Activated T-cell treated with anti-CD3 and anti-CD28 coated beads, Interleukin-2, amount 50 U/mL, for 4 hours (primary cell): ENCODE data around the gene PRPSAP2. TPM values are rescaled to one million over a fixed set of nuclear protein-coding genes. Genes with fewer than 3 reads are reported as not detected.

ENCODE experiments used
- ATAC-seq, 2 donors: fragments of 200-7000 bp; cut with Tn5 transposase; one replicate each; pipeline ENCODE4 v1.10.0; 2021
- DNase-seq: peaks from one replicate; pipeline ENCODE4 v3.0.0-alpha.2; 2020
- H3K27me3 Mint-ChIP-seq: one replicate; pipeline ENCODE4 v1.8.0; 2021; ENCODE audit warnings: low read depth, mixed read lengths
- H3K36me3 Mint-ChIP-seq: one replicate; pipeline ENCODE4 v1.8.0; 2022; ENCODE audit warnings: mixed read lengths; ENCODE audit not compliant: insufficient read depth
- H3K4me1 Mint-ChIP-seq: one replicate; pipeline ENCODE4 v1.8.0; 2021; ENCODE audit warnings: low read depth, mixed read lengths
- H3K4me3 Mint-ChIP-seq: one replicate; pipeline ENCODE4 v1.8.0; 2021; ENCODE audit warnings: mild to moderate bottlenecking, moderate library complexity, mixed read lengths
- H3K9me3 Mint-ChIP-seq: one replicate; pipeline ENCODE4 v1.8.0; 2021; ENCODE audit warnings: mixed read lengths
- total RNA-seq, 3 donors: library from RNA; stranded (reverse); gene quantifications; one replicate each; pipeline ENCODE4 v1.2.1, GENCODE V29; 2021

Gene PRPSAP2
- total RNA-seq, 3 donors from 2014 or later = 41.6 to 50.4 (median 47.5) TPM

DNA sequence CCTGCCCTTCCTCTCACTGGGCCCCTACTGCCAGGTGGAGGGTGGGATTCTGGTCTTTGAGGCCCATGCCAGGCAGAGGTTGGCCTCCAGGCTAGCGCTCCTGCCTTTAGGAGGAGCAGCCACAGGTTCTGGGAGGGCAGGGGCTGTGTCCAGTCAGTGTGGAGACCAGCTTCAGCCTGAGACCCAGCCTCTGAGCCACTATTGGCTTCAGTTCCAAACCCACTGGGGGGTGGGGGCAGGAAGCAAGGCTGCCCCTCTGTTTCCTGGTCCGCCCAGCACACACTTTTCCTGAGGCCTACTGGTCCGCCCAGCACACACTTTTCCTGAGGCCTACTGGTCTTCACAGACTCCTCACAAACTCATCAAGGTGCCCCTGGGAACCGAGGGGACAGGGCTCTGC lies 110.4 kb downstream of the PRPSAP2 start:
- Mint-ChIP-seq H3K4me3 (no peak overlapping the region), H3K27me3 (no peaks in the 10 kb centered on the region), H3K36me3 (peaks cover 1% of the 10 kb centered on the region), H3K9me3 (no peaks in the 10 kb centered on the region), H3K4me1 (peaks cover 1% of the 10 kb centered on the region)
- ATAC-seq (no peak), DNase-seq (no peak)

DNA sequence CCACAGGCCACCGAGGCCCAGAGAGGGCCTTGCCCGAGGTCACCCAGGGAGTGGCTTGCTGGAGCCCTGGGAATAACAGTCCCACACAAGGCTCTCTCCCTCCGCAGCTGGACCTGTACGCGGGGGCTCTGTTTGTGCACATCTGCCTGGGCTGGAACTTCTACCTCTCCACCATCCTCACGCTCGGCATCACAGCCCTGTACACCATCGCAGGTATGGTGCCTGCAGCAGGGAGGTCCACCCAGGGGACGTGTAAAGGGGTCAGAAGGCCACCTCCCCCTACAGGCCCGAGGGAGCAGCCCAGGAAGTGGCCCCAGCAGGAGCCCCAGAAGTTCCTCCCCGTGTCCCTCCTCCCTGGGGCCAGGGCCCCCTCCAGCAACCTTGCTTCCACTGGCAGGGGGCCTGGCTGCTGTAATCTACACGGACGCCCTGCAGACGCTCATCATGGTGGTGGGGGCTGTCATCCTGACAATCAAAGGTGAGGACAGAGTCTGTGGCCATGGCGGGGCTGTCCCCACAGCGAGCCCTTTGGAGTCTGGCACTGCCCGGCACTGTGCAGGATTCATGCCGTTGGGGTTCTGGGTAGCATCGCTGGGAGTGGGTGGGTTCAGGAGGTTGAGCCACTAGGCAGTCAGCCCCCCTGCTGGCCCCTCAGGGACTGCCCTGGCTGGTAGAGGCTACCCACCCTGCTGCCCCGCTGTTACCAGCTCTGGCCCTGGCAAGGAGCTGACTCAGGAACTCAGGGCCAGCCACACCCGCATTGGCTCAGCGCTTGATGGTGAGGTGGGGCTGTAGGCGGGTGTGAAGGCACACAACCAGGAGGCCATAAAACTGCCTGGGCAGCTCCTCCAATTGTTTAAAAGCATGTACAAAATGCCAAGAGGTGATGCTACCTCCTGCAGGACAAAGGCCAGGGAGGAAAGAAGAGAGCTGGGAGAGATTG lies 111.3 kb downstream of the PRPSAP2 start:
- ATAC-seq (peak in 1 of 2 donors; percentile 39), DNase-seq (no peak)
- Mint-ChIP-seq H3K27me3 (no peaks in the 10 kb centered on the region), H3K4me3 (no peak overlapping the region), H3K4me1 (peaks cover 1% of the 10 kb centered on the region), H3K9me3 (no peaks in the 10 kb centered on the region), H3K36me3 (peaks cover 1% of the 10 kb centered on the region)

DNA sequence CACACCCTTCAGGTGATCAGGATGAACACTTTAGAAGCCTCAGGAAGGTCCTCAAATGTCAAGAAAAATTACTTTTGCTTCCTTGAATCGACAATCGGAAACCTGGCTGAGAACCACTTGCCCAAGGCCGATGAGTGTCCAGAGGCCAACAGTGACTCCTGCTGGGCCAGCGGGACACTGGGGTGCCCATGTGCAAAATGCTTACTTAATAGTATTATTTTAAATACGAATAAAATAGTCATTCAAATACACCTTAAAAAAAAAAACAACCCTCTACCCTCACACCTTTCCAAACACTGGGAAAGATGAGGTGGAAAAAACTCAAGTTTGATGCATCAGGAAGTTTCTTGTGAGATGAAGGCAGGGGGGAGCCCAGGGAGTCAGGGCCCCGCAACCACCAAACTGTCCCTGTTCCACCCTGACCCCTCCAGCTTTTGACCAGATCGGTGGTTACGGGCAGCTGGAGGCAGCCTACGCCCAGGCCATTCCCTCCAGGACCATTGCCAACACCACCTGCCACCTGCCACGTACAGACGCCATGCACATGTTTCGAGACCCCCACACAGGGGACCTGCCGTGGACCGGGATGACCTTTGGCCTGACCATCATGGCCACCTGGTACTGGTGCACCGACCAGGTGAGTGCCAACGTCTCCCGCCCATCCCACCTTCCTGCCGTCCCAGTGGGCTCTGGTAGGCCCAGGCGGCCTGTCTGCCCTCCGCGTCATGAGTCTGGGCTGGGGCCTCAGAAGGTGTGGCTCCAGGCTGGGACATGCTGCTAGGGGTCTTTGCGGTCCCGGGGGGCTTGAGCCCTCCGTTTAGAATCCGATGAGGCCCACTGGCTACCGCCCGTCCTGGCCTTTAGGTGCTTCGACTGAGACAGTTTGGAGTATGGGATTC lies 112.9 kb downstream of the PRPSAP2 start:
- Mint-ChIP-seq H3K4me1 (peaks cover 6% of the 10 kb centered on the region), H3K4me3 (no peak overlapping the region), H3K27me3 (no peaks in the 10 kb centered on the region), H3K9me3 (no peaks in the 10 kb centered on the region), H3K36me3 (peaks cover 1% of the 10 kb centered on the region)
- DNase-seq (no peak), ATAC-seq (no peak)

DNA sequence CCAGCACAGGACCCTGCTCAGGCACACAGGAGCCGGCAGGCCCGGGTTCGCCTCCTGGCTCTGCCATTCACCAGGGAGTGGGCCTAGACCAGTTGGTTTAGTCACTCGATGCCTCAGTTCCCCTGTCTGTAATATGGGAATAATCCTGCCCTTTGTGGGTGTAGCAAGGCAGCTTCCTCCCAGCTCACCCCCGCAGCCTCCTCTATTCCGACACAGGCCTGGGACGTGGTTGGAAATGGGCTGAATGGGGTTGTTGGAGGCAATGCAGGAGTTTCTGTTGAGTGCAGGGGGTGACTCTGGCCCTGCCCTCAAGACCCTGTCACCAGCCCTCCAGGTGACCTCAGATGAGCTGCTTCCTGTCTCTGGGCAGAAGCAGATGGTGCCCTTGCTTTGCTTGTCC lies 113.9 kb downstream of the PRPSAP2 start:
- no peak for DNase-seq
- Mint-ChIP-seq H3K4me3 (no peak overlapping the region), H3K27me3 (no peaks in the 10 kb centered on the region), H3K36me3 (peaks cover 1% of the 10 kb centered on the region), H3K9me3 (no peaks in the 10 kb centered on the region), H3K4me1 (peaks cover 6% of the 10 kb centered on the region)
- no peak for ATAC-seq

DNA sequence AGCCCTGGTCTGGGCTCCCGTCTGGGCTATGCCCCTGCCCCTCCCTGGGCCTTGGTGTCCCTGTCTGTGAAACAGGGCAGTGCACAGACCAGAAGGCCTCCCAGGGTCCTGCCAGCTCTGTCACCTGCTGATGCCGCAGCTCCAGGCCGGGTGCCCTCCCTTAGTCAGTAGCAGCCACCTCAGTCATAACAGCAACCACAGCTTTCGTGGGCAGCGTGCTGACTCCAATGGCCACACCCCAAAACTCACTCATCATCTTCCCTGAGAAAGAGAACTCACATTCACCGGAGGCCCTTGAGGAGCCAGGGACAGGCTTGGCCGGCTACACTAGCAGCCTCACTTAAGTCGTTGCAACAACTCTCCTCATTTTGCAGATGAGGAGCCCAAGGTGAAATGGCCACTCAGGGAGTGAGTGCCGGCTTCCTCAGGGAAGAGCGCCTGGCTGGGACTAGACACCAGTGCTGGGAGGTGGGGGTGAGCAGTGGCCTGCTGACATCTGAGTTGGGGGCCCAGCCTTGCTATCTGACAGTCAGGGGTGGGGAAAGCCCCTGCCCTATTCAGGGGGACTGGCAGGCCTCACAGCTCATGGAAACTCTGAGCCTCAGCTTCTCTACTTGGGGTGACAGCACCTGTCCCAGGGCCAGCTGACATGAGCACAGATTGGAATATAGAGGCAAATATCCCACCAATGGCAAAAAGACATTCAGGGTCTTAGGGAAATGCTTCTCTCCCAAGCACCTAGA lies 116.6 kb downstream of the PRPSAP2 start:
- DNase-seq (no peak), ATAC-seq (peak; percentile 55 to 62)
- H3K27me3 Mint-ChIP-seq = no peaks in the 10 kb centered on the region
- no peaks in the 10 kb centered on the region for H3K9me3 Mint-ChIP-seq
- H3K36me3 Mint-ChIP-seq = peaks cover 11% of the 10 kb centered on the region
- H3K4me1 Mint-ChIP-seq = peaks cover 6% of the 10 kb centered on the region
- H3K4me3 Mint-ChIP-seq = no peak overlapping the region

DNA sequence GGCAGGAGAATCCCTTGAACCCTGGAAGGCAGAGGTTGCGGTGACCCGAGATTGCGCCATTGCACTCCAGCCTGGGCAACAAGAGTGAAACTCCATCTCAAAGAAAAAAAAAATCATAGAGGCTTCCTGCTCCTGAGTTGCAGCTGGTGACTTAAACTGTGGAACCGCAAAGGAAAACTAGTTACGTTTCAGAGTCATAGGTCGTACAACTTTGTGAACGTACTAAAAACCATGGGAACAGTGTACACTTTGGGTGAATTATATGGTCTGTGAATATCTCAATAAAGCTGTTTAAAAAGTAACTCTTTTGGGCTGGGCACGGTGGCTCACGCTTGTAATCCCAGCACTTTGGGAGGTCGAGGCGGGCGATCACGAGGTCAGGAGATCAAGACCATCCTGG lies 117.7 kb downstream of the PRPSAP2 start:
- no peaks in the 10 kb centered on the region for H3K27me3 Mint-ChIP-seq
- ATAC-seq (no peak), DNase-seq (no peak)

DNA sequence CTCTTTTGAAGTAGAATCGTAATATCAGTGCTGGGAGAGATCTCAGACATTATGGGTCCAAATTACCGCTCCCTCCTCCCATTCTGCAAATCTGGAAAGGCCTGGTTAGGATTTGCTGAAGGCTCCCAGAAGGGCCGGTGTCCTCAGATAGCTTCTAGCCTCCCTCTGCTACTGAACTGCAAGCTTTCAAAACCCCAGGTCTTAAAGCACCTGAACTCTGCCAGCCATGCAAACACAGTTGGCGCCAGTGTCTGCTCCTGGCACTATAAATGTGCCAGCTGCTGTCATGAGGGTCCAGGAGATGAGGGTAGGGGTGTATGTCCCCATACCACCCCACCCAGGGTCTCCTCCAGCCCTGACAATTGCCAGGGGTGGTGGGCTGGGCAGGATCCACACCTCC lies 118.3 kb downstream of the PRPSAP2 start:
- ATAC-seq = no peak
- Mint-ChIP-seq H3K4me3 (no peak overlapping the region), H3K27me3 (no peaks in the 10 kb centered on the region), H3K9me3 (no peaks in the 10 kb centered on the region), H3K4me1 (peaks cover 5% of the 10 kb centered on the region), H3K36me3 (peaks cover 10% of the 10 kb centered on the region)
- DNase-seq = no peak

More for the DNA sequence above, 117.7 kb downstream of the PRPSAP2 start:
- H3K4me3 Mint-ChIP-seq = no peak overlapping the region
- H3K9me3 Mint-ChIP-seq = no peaks in the 10 kb centered on the region
- peaks cover 10% of the 10 kb centered on the region for H3K36me3 Mint-ChIP-seq
- peaks cover 5% of the 10 kb centered on the region for H3K4me1 Mint-ChIP-seq

DNA sequence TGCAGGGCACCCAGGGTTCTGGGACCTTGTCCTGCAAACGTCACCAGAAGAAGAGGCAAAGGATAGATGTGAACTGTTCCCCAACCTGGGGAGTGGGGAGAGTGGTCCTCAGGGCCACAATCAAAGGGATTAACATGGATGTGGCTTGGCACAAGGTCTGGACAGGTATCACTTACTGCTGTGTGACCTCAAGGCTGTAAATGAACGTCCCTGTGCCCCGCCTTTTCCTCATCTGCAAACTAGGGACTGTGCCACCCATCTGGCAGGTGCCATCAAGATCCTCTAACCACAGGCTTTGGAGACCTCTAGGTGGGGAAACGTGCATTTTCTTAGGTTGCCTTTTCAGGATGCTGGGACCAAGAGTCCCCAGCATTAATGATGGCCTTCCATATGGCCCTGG lies 119.1 kb downstream of the PRPSAP2 start:
- Mint-ChIP-seq H3K27me3 (no peaks in the 10 kb centered on the region), H3K4me3 (no peak overlapping the region), H3K36me3 (peaks cover 10% of the 10 kb centered on the region), H3K9me3 (no peaks in the 10 kb centered on the region), H3K4me1 (peaks cover 5% of the 10 kb centered on the region)
- DNase-seq = no peak
- ATAC-seq = no peak

DNA sequence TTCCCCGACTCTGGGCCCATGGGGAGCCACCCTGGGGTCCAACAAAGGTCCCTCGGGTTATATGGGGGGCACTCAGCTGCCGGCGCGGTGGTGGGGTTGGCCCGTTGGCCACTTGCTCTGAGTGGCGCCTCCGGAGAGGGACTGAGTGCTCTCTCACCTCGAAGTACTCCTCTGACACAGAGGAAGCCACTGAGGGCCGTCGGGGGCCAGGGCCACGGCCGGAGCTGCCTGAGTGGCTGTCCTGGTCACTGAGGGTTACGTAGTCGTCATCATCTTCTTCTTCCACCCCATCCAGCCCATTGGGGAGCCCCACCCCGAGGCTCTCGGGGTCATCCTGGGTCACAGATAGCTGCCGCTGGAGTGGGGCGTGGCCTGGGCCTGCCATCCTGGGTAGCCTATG lies 119.7 kb downstream of the PRPSAP2 start:
- H3K9me3 Mint-ChIP-seq = no peaks in the 10 kb centered on the region
- H3K36me3 Mint-ChIP-seq = peaks cover 10% of the 10 kb centered on the region
- H3K27me3 Mint-ChIP-seq = no peaks in the 10 kb centered on the region
- DNase-seq (no peak), ATAC-seq (no peak)
- peaks cover 5% of the 10 kb centered on the region for H3K4me1 Mint-ChIP-seq
- H3K4me3 Mint-ChIP-seq = no peak overlapping the region

DNA sequence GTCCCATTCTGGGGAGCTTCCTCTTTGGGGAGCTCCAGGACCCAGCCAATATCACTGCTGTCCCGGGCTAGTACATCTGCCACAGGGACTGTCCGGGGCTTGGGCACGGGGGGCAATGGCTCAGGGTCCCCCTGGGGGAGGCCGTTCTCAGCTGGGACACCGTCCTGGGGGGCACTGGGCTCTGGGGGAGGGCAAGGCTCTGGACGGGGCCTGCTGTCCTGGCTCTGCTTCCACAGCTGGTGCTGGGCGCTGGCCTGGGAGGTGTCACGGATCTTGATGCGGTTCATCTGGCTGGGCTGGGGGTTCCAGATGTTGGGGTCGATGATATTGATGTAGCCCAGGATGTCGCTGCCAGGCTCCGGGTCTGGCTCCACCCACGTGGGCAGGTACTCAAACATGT lies 120.1 kb downstream of the PRPSAP2 start:
- no peak for DNase-seq
- no peaks in the 10 kb centered on the region for H3K27me3 Mint-ChIP-seq
- H3K4me1 Mint-ChIP-seq = peaks cover 5% of the 10 kb centered on the region
- no peaks in the 10 kb centered on the region for H3K9me3 Mint-ChIP-seq
- no peak overlapping the region for H3K4me3 Mint-ChIP-seq
- no peak for ATAC-seq
- H3K36me3 Mint-ChIP-seq = peaks cover 10% of the 10 kb centered on the region

DNA sequence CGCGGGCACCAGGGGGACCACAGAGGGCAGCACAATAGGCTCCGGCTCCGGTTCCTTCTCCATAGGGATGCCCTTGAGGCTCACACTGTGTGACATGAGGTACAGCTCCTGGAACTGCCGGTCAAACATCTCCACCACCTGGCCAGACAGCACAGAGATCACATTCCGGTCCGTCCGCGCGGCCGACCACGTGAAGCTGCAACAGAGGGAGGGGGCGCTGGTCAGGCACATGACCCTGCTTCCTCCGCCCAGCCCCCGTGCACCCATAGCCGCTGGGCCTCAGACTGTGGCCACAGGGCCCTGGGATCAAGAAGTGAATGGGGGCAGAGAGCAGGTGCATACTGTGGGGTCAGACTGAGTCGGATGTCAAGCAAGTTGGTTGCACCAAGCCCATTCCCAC lies 120.7 kb downstream of the PRPSAP2 start:
- H3K4me1 Mint-ChIP-seq = peaks cover 5% of the 10 kb centered on the region
- ATAC-seq = no peak

More for the DNA sequence above, 120.7 kb downstream of the PRPSAP2 start:
- DNase-seq = no peak
- no peaks in the 10 kb centered on the region for H3K9me3 Mint-ChIP-seq
- H3K27me3 Mint-ChIP-seq = no peaks in the 10 kb centered on the region
- peaks cover 10% of the 10 kb centered on the region for H3K36me3 Mint-ChIP-seq
- no peak overlapping the region for H3K4me3 Mint-ChIP-seq
